H1 (cell line): ENCODE data around the gene PDX1. TPM values are rescaled to one million over a fixed set of nuclear protein-coding genes. Genes with fewer than 3 reads are reported as not detected.

Experiments used
- CTCF ChIA-PET: fragments of 300-600 bp; sonication (Branson Sonifier 250); formaldehyde crosslinking; loops from one replicate; lab custom pipeline; 2021; ENCODE audit not compliant: partially characterized antibody; lab: Charles Lee
- POLR2A ChIA-PET: fragments of 300-600 bp; sonication (Branson Sonifier 250); formaldehyde crosslinking; loops from one replicate; lab custom pipeline; 2021; ENCODE audit warnings: inconsistent platforms; ENCODE audit not compliant: partially characterized antibody; lab: Charles Lee
- DNase-seq, 2 experiments: peaks; one replicate each; pipeline versions ENCODE4 v3.0.0 to v3.0.0-alpha.2; 2010 to 2022; ENCODE audit warnings: low spot score in 2 of 2, low read depth in 1 of 2, mixed read lengths in 1 of 2
- FAIRE-seq: peaks from 2 replicates; lab custom pipeline; 2011; peaks lifted over from hg19 to GRCh38; lab: Jason Lieb, UNC
- H2AFZ ChIP-seq: 2 replicates; pipeline ENCODE4 v1.8.1; 2012; ENCODE audit warnings: low read length, inconsistent platforms
- H2AK5ac ChIP-seq: 2 replicates; pipeline ENCODE4 v1.6.1; 2013; ENCODE audit warnings: low read depth, low read length
- H2BK120ac ChIP-seq: replicated peaks from 2 replicates; pipeline ENCODE3; 2013; ENCODE audit warnings: low read depth, low read length, inconsistent platforms
- H2BK12ac ChIP-seq: 2 replicates; pipeline ENCODE4 v1.6.1; 2013; ENCODE audit warnings: low read depth, low read length
- H2BK15ac ChIP-seq: 2 replicates; pipeline ENCODE4 v1.6.1; 2013; ENCODE audit warnings: low read length
- H2BK20ac ChIP-seq: 2 replicates; pipeline ENCODE4 v1.6.1; 2013; ENCODE audit warnings: low read length
- H2BK5ac ChIP-seq: 2 replicates; pipeline ENCODE4 v1.6.1; 2013; ENCODE audit warnings: low read depth, low read length
- H3K14ac ChIP-seq: 2 replicates; pipeline ENCODE4 v1.6.1; 2013; ENCODE audit warnings: inconsistent platforms; ENCODE audit not compliant: insufficient read length
- H3K18ac ChIP-seq: 2 replicates; pipeline ENCODE4 v1.6.1; 2013; ENCODE audit warnings: low read length; ENCODE audit errors: extremely low read depth
- H3K23ac ChIP-seq: 2 replicates; pipeline ENCODE4 v1.6.1; 2013; ENCODE audit warnings: inconsistent platforms; ENCODE audit not compliant: insufficient read length
- H3K23me2 ChIP-seq: 2 replicates; pipeline ENCODE4 v1.6.1; 2013; ENCODE audit warnings: low read depth, low read length
- H3K27ac ChIP-seq: 2 replicates; pipeline ENCODE4 v1.6.1; 2011; ENCODE audit warnings: low read depth, low read length, inconsistent platforms
- H3K27me3 ChIP-seq, 4 experiments: replicated peaks in 1 of 4; 1 replicate in 1 of 4; 2 replicates in 3 of 4; pipeline versions ENCODE4 v1.6.1 to v1.8.1; 2011 to 2013; ENCODE audit warnings: low read length in 3 of 4, mild to moderate bottlenecking in 3 of 4, inconsistent platforms in 2 of 4, mixed read lengths in 2 of 4, moderate library complexity in 1 of 4; ENCODE audit not compliant: control insufficient read depth in 3 of 4, insufficient read depth in 3 of 4; ENCODE audit errors: extremely low read depth in 1 of 4
- H3K36me3 ChIP-seq, 4 experiments: 2 replicates each; pipeline versions ENCODE4 v1.6.1 to v1.8.1; 2011 to 2013; ENCODE audit warnings: mild to moderate bottlenecking in 4 of 4, low read length in 3 of 4, moderate library complexity in 2 of 4, control low read depth in 1 of 4, inconsistent platforms in 1 of 4; ENCODE audit not compliant: insufficient read depth in 4 of 4, control insufficient read depth in 2 of 4
- H3K4ac ChIP-seq: replicated peaks from 2 replicates; pipeline ENCODE3; 2013; ENCODE audit warnings: low read length, low read depth, mixed read lengths, inconsistent platforms; ENCODE audit not compliant: insufficient read length
- H3K4me1 ChIP-seq, 4 experiments: replicated peaks in 1 of 4; 1 replicate in 1 of 4; 2 replicates in 3 of 4; pipeline versions ENCODE4 v1.6.1 to v1.8.1; 2011 to 2013; ENCODE audit warnings: low read length in 3 of 4, inconsistent platforms in 2 of 4, mixed read lengths in 1 of 4; ENCODE audit not compliant: insufficient read depth in 4 of 4, control insufficient read depth in 3 of 4
- H3K4me2 ChIP-seq, 2 experiments: 2 replicates each; pipeline versions ENCODE4 v1.6.1 to v1.8.1; 2011 to 2013; ENCODE audit warnings: low read depth in 2 of 2, low read length in 2 of 2, control low read depth in 1 of 2, inconsistent platforms in 1 of 2, mild to moderate bottlenecking in 1 of 2; ENCODE audit not compliant: insufficient read depth in 1 of 2
- H3K4me3 ChIP-seq, 4 experiments: fragments of 200-600, 300-600 bp in 1 of 4; sonication (generic), shearing (Covaris generic), sonication (Bioruptor Twin) in 1 of 4; 2 replicates each; pipeline versions ENCODE4 v1.5.1 to v1.8.1; 2011 to 2016; ENCODE audit warnings: low read length in 4 of 4, low read depth in 3 of 4, control low read depth in 2 of 4, inconsistent platforms in 2 of 4, mild to moderate bottlenecking in 2 of 4, mixed read lengths in 1 of 4, moderate library complexity in 1 of 4; ENCODE audit not compliant: insufficient read depth in 2 of 4; ENCODE audit errors: extremely low read depth in 1 of 4
- H3K56ac ChIP-seq: replicated peaks from 2 replicates; pipeline ENCODE3; 2013; ENCODE audit warnings: low read depth, mild to moderate bottlenecking, mixed read lengths, low read length, inconsistent platforms; ENCODE audit not compliant: insufficient read length
- H3K79me1 ChIP-seq: 2 replicates; pipeline ENCODE4 v1.6.1; 2013; ENCODE audit warnings: low read depth, low read length, control low read depth
- H3K79me2 ChIP-seq, 2 experiments: 2 replicates each; pipeline versions ENCODE4 v1.6.1 to v1.8.1; 2012 to 2013; ENCODE audit warnings: low read length in 2 of 2, mild to moderate bottlenecking in 2 of 2, inconsistent platforms in 1 of 2; ENCODE audit not compliant: insufficient read depth in 2 of 2, control insufficient read depth in 1 of 2
- H3K9ac ChIP-seq, 4 experiments: replicated peaks in 1 of 4; 1 replicate in 1 of 4; 2 replicates in 3 of 4; pipeline versions ENCODE4 v1.6.1 to v1.8.1; 2011 to 2013; ENCODE audit warnings: low read depth in 3 of 4, low read length in 3 of 4, control low read depth in 2 of 4, mild to moderate bottlenecking in 2 of 4, moderate library complexity in 2 of 4, inconsistent platforms in 1 of 4; ENCODE audit errors: extremely low read depth in 1 of 4
- H3K9me3 ChIP-seq, 2 experiments: 2 replicates each; pipeline versions ENCODE4 v1.6.1 to v1.8.1; 2012 to 2013; ENCODE audit warnings: mild to moderate bottlenecking in 2 of 2, moderate library complexity in 2 of 2, control low read depth in 1 of 2, inconsistent platforms in 1 of 2, low read depth in 1 of 2, low read length in 1 of 2, mixed read lengths in 1 of 2; ENCODE audit not compliant: insufficient read depth in 2 of 2
- H4K20me1 ChIP-seq, 2 experiments: replicated peaks in 1 of 2; 2 replicates each; pipeline versions ENCODE3 to v1.8.1; 2011 to 2013; ENCODE audit warnings: inconsistent platforms in 2 of 2, low read length in 2 of 2, mild to moderate bottlenecking in 1 of 2; ENCODE audit not compliant: insufficient read depth in 2 of 2, control insufficient read depth in 1 of 2
- H4K5ac ChIP-seq: 2 replicates; pipeline ENCODE4 v1.6.1; 2013; ENCODE audit warnings: low read length, low read depth, mixed read lengths, inconsistent platforms; ENCODE audit not compliant: insufficient read length
- H4K8ac ChIP-seq: 2 replicates; pipeline ENCODE4 v1.8.0; 2013; ENCODE audit warnings: mild to moderate bottlenecking, moderate library complexity, low read length, inconsistent platforms; ENCODE audit not compliant: insufficient read depth; ENCODE audit errors: extremely low read depth
- H4K91ac ChIP-seq: replicated peaks from 2 replicates; pipeline ENCODE3; 2013; ENCODE audit warnings: low read length, mixed read lengths, inconsistent platforms; ENCODE audit not compliant: insufficient read length
- RNF2 ChIP-seq: fragments of 200-900, 300-1000 bp; sonication (generic); IDR thresholded peaks from 2 replicates; pipeline ENCODE4 v1.7.1; 2016; ENCODE audit warnings: borderline replicate concordance, low read depth, mild to moderate bottlenecking, antibody characterized with exemption, low read length; ENCODE audit not compliant: poor library complexity, severe bottlenecking; ENCODE audit errors: missing control alignments
- SAP30 ChIP-seq: fragments of 300-600 bp; sonication (generic); IDR thresholded peaks from 2 replicates; pipeline ENCODE4 v1.7.1; 2012; ENCODE audit warnings: low read length, moderate library complexity, mild to moderate bottlenecking, inconsistent platforms; ENCODE audit not compliant: insufficient read depth, insufficient replicate concordance
- SIX5 ChIP-seq: IDR thresholded peaks from 2 replicates; pipeline ENCODE4 v1.6.1; 2011; ENCODE audit warnings: mild to moderate bottlenecking, low read depth, low read length
- WGBS, 2 experiments: shearing (Covaris generic) in 1 of 2; methylation state at CpG; one replicate each; pipeline versions ENCODE4 v1.1.6 to v1.1.7; 2013 to 2015; ENCODE audit warnings: low lambda C conversion rate in 2 of 2, mixed read lengths in 2 of 2, inconsistent platforms in 1 of 2, low coverage in 1 of 2, missing lambda C conversion rate in 1 of 2; ENCODE audit not compliant: insufficient replicate concordance in 2 of 2, insufficient coverage in 1 of 2, insufficient read length in 1 of 2; ENCODE audit errors: extremely low coverage in 1 of 2, missing lambda C conversion rate in 1 of 2; 5-methylcytosine and 5-hydroxymethylcytosine counted together
- polyA plus RNA-seq, 7 experiments: library from polyadenylated mRNA; depleted of rRNA in 3 of 7; stranded (reverse) in 5 of 7; unstranded in 2 of 7; fragments of >200 nt in 5 of 7; fragments of 200-250 nt in 2 of 7; gene quantifications; 1 replicate in 5 of 7; 2 replicates in 1 of 7; 4 replicates in 1 of 7; pipeline versions ENCODE4 v1.2.1 to v1.2.3, GENCODE V29; 2011 to 2013; ENCODE audit warnings: missing spikeins in 2 of 7, mixed read lengths in 2 of 7
- total RNA-seq: library from RNA; stranded (reverse); fragmentation: NEBNext Ultra II Directional; extraction: Animal tissue kit (Norgen Biotek cat#: 25700); gene quantifications from 2 replicates; pipeline ENCODE4 v1.2.1, GENCODE V29; 2021

The PDX1 gene
- total and polyA plus RNA-seq, 2 of the 8 experiments (the other 6 are each of a cell fraction or from before 2014, with no cell fraction given) = not detected

DNA sequence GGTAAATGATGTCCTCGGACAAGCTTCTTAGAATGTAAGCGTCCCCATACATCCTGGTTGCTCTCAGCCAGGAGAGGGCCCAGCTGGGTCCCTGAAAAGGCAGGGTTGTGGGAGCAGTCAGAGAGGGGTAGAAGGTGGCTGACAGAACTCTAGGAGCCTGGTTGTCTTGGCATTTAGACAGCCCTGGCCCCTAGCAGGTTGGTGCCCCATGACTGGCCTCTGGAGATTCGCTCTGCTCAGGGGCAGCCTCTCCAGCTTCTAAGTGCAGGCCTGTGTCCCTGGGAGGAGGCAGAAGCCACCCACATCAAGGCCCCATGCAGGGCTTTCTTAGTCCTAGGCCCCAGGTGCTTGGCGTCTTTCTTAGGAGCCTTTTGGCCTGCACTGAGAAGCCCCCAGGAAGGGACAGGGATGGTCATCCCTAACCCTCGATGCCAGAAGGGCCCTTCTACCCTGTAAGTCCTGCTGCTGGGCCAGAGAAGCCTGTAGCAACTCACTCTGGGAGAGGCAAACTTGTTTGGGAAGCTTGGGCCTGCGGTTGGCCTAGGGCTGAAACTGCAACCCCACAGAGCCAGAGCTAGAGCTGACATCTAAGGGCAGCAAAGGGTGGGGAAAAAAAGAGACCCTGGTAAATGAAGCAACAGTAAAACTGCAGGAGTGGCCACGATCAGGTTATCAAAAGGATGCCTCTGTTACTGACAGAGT lies 52.1 kb downstream of the PDX1 start:
- Histone ChIP-seq H2AFZ (no peak overlapping the region), H2BK15ac (peak overlapping the region; percentile 55; the same call in 1 of the 2 replicates), H4K5ac (no peak overlapping the region), H3K14ac (no peak overlapping the region), H4K91ac (no peak overlapping the region), H2AK5ac (peak overlapping the region; percentile 79; the same call in 1 of the 2 replicates), H4K8ac (no peak overlapping the region), H3K4me1 (peaks cover 5 to 47% (median 31%) of the 10 kb centered on the region in 4 experiments), H3K27me3 (peaks cover 94 to 100% (median 99%) of the 10 kb centered on the region in 4 experiments), H2BK20ac (peak overlapping the region; percentile 44; the same call in 1 of the 2 replicates), H3K4me3 (peak overlapping the region in 1 of 4 experiments; percentile 13; a peak in 3 of 8 replicates), H3K27ac (no peak overlapping the region), H3K4me2 (peak overlapping the region; percentile 42 to 51), H3K18ac (peak overlapping the region; percentile 62; the same call in 1 of the 2 replicates), H3K9me3 (no peaks in the 10 kb centered on the region), H3K4ac (no peak overlapping the region), H2BK12ac (peak overlapping the region; percentile 98), H3K79me2 (no peaks in the 10 kb centered on the region), H2BK5ac (peak overlapping the region; percentile 4; the same call in 1 of the 2 replicates), H4K20me1 (peaks cover 20 to 43% of the 10 kb centered on the region in 2 experiments), H3K23me2 (peaks cover 5% of the 10 kb centered on the region; the same call in 1 of the 2 replicates), H3K23ac (no peak overlapping the region), H3K56ac (no peak overlapping the region), H2BK120ac (no peak overlapping the region), H3K79me1 (no peaks in the 10 kb centered on the region), H3K9ac (no peak overlapping the region), H3K36me3 (peaks cover 0 to 12% (median 0%) of the 10 kb centered on the region in 4 experiments; a peak in 1 of 8 replicates)
- ChIA-PET POLR2A (interaction anchor here (1.1 to 1.9 kb wide), 4 partner anchors 10 to 52 kb away, joined by 3 to 8 read pairs (median 4); partner anchors contain the start of gene PDX1), CTCF (interaction anchor here (0.6 to 20.5 kb wide), 18 partner anchors 4 to 610 kb away, joined by 3 to 283 read pairs (median 4); partner anchors contain the start of genes CDX2, GSX1 and URAD)
- DNase-seq (no peak), FAIRE-seq (no peak)
- 30% methylated on average over 7 of the region's 7 CpGs; no CpG with 5 or more reads in 1 of the 2 experiments for WGBS, 2 experiments
- TF ChIP-seq SAP30 = no peak
- peak; percentile 20 for TF ChIP-seq RNF2
- no peak for TF ChIP-seq SIX5
